A549 (cell line): ENCODE measurements around the gene PARP9. TPM values are rescaled to one million over a fixed set of nuclear protein-coding genes. Genes with fewer than 3 reads are reported as not detected.

Experiments used
- ATAC-seq, 2 experiments: fragments of 200-7000 bp in 1 of 2; fragments of >200 bp in 1 of 2; cut with Nextera tagmentation in 1 of 2; cut with Tn5 transposase in 1 of 2; 3 replicates each; pipeline versions ENCODE4 v1.8.0 to v1.9.1; 2018 to 2020; ENCODE audit warnings: mild to moderate bottlenecking in 1 of 2, moderate library complexity in 1 of 2
- CTCF ChIA-PET: fragments of 300-600 bp; sonication (Branson Sonifier 250); formaldehyde crosslinking; extraction: SDS; loops from one replicate; lab custom pipeline; 2021; ENCODE audit warnings: antibody characterized with exemption, inconsistent platforms; lab: Yijun Ruan, JAX
- POLR2A ChIA-PET: fragments of 350-600 bp; formaldehyde crosslinking; extraction: SDS; loops from one replicate; lab custom pipeline; 2021; ENCODE audit warnings: antibody characterized with exemption, inconsistent platforms; lab: Yijun Ruan, JAX
- DNase-seq, 2 experiments: peaks; one replicate each; pipeline versions ENCODE4 v3.0.0 to v3.0.0-alpha.2; 2011 to 2016; ENCODE audit warnings: low read depth in 1 of 2, low spot score in 1 of 2
- FAIRE-seq: peaks from 2 replicates; lab custom pipeline; 2011; peaks lifted over from hg19 to GRCh38; lab: Jason Lieb, UNC
- H3K27ac ChIP-seq, 2 experiments: fragments of >200 bp; sonication (Bioruptor Twin); formaldehyde crosslinking; 3 replicates each; pipeline ENCODE4 v1.5.1; 2016 to 2017
- H3K4me1 ChIP-seq: fragments of >200 bp; sonication (Bioruptor Twin); formaldehyde crosslinking; 3 replicates; pipeline ENCODE4 v1.6.1; 2016
- H3K4me2 ChIP-seq: fragments of >200 bp; sonication (Bioruptor Twin); formaldehyde crosslinking; 3 replicates; pipeline ENCODE4 v1.6.1; 2016
- H3K4me3 ChIP-seq: fragments of >200 bp; sonication (Bioruptor Twin); formaldehyde crosslinking; 3 replicates; pipeline ENCODE4 v1.5.1; 2016
- H3K9me3 ChIP-seq: fragments of >200 bp; sonication (Bioruptor Twin); formaldehyde crosslinking; 3 replicates; pipeline ENCODE4 v1.6.1; 2016
- BCL3 ChIP-seq: fragments of >200 bp; sonication (Bioruptor Twin); formaldehyde crosslinking; IDR thresholded peaks from 3 replicates; pipeline ENCODE4 v1.6.1; 2016
- BHLHE40 ChIP-seq: IDR thresholded peaks from 2 replicates; pipeline ENCODE4 v1.6.1; 2012; ENCODE audit warnings: low read depth, low read length, inconsistent platforms
- CBX2 ChIP-seq: fragments of 200-600 bp; sonication (generic); IDR thresholded peaks from 2 replicates; pipeline ENCODE4 v1.6.1; 2016; ENCODE audit warnings: low read depth, mild to moderate bottlenecking, borderline replicate concordance
- CEBPB ChIP-seq, 2 experiments: fragments of >200 bp in 1 of 2; sonication (Bioruptor Twin) in 1 of 2; formaldehyde crosslinking in 1 of 2; IDR thresholded peaks; 2 replicates each; pipeline ENCODE4 v1.6.1; 2012 to 2016
- CTCF ChIP-seq: fragments of >200 bp; sonication (Bioruptor Twin); formaldehyde crosslinking; IDR thresholded peaks from 3 replicates; pipeline ENCODE4 v1.5.1; 2016
- E2F6 ChIP-seq: IDR thresholded peaks from 2 replicates; pipeline ENCODE4 v1.6.1; 2012; ENCODE audit warnings: low read depth, borderline replicate concordance
- EP300 ChIP-seq, 2 experiments: fragments of >200 bp; sonication (Bioruptor Twin); formaldehyde crosslinking; IDR thresholded peaks; 2 replicates in 1 of 2; 3 replicates in 1 of 2; pipeline ENCODE4 v1.6.1; 2016 to 2017
- ESRRA ChIP-seq: fragments of 150-350 bp; IDR thresholded peaks from 2 replicates; pipeline ENCODE4 v1.6.1; 2014; ENCODE audit warnings: mild to moderate bottlenecking, low read length, borderline replicate concordance
- FOSB ChIP-seq: fragments of 250-450 bp; sonication (Bioruptor Pico); IDR thresholded peaks from 2 replicates; pipeline ENCODE4 v1.5.0; 2020; ENCODE audit warnings: mild to moderate bottlenecking, moderate library complexity
- FOSL2 ChIP-seq, 2 experiments: fragments of 450-650 bp in 1 of 2; fragments of >200 bp in 1 of 2; sonication (Bioruptor Twin) in 1 of 2; formaldehyde crosslinking; IDR thresholded peaks; 2 replicates each; pipeline versions ENCODE4 v1.5.0 to v1.6.1; 2016 to 2020; ENCODE audit warnings: mild to moderate bottlenecking in 1 of 2, moderate library complexity in 1 of 2
- FOXS1 ChIP-seq: fragments of 250-450 bp; sonication (Bioruptor Pico); IDR thresholded peaks from 2 replicates; pipeline ENCODE4 v1.5.0; 2020; ENCODE audit warnings: mild to moderate bottlenecking, moderate library complexity
- GATA3 ChIP-seq: IDR thresholded peaks from 2 replicates; pipeline ENCODE4 v1.6.1; 2012; ENCODE audit warnings: borderline replicate concordance
- HDAC2 ChIP-seq: fragments of 200-600 bp; sonication (generic); IDR thresholded peaks from 2 replicates; pipeline ENCODE4 v1.6.1; 2016
- HES2 ChIP-seq: fragments of >200 bp; sonication (Bioruptor Twin); formaldehyde crosslinking; IDR thresholded peaks from 2 replicates; pipeline ENCODE4 v1.6.1; 2016
- HOXA7 ChIP-seq: fragments of 250-450 bp; sonication (Bioruptor Pico); IDR thresholded peaks from 2 replicates; pipeline ENCODE4 v1.5.0; 2020; ENCODE audit warnings: mild to moderate bottlenecking, moderate library complexity
- JUN ChIP-seq, 2 experiments: fragments of >200 bp; sonication (Bioruptor Twin); formaldehyde crosslinking; IDR thresholded peaks; 2 replicates in 1 of 2; 3 replicates in 1 of 2; pipeline ENCODE4 v1.6.1; 2016 to 2017
- KDM5A ChIP-seq: fragments of 200-600 bp; sonication (generic); IDR thresholded peaks from 2 replicates; pipeline ENCODE4 v1.6.1; 2016; ENCODE audit warnings: antibody characterized with exemption, mild to moderate bottlenecking
- MAX ChIP-seq: IDR thresholded peaks from 2 replicates; pipeline ENCODE4 v1.6.1; 2012
- MYC ChIP-seq: IDR thresholded peaks from 2 replicates; pipeline ENCODE4 v1.6.1; 2012; ENCODE audit warnings: mild to moderate bottlenecking, inconsistent platforms, low read length, improper control_type of control experiment, borderline replicate concordance
- NFE2L2 ChIP-seq: fragments of 150-350 bp; conservative IDR thresholded peaks from 2 replicates; pipeline ENCODE4 v1.6.1; 2014; ENCODE audit warnings: low read length
- NPAS2 ChIP-seq: fragments of 250-450 bp; sonication (Bioruptor Pico); IDR thresholded peaks from 2 replicates; pipeline ENCODE4 v1.8.0; 2022; ENCODE audit warnings: mild to moderate bottlenecking, moderate library complexity, borderline replicate concordance
- POLR2A ChIP-seq: IDR thresholded peaks from 2 replicates; pipeline ENCODE4 v1.6.1; 2012; ENCODE audit warnings: mild to moderate bottlenecking, low read length
- POLR2AphosphoS2 ChIP-seq: conservative IDR thresholded peaks from 2 replicates; pipeline ENCODE4 v1.6.1; 2012; ENCODE audit warnings: low read length, improper control_type of control experiment, inconsistent platforms
- RARB ChIP-seq: fragments of 250-450 bp; sonication (Bioruptor Pico); IDR thresholded peaks from 2 replicates; pipeline ENCODE4 v1.8.0; 2021; ENCODE audit warnings: mild to moderate bottlenecking, moderate library complexity
- RCOR1 ChIP-seq: fragments of 150-350 bp; IDR thresholded peaks from 2 replicates; pipeline ENCODE4 v1.6.1; 2014; ENCODE audit warnings: antibody characterized with exemption, low read length, low read depth
- SMC3 ChIP-seq: fragments of >200 bp; sonication (Bioruptor Twin); formaldehyde crosslinking; IDR thresholded peaks from 3 replicates; pipeline ENCODE4 v1.6.1; 2018; ENCODE audit warnings: inconsistent platforms
- SREBF2 ChIP-seq: fragments of 450-650 bp; IDR thresholded peaks from 2 replicates; pipeline ENCODE4 v1.6.1; 2014; ENCODE audit warnings: mild to moderate bottlenecking, moderate library complexity
- ZNF302 ChIP-seq: fragments of 250-450 bp; sonication (Bioruptor Pico); IDR thresholded peaks from 2 replicates; pipeline ENCODE4 v1.9.0; 2021; ENCODE audit warnings: inconsistent platforms, mild to moderate bottlenecking, moderate library complexity
- ZSCAN20 ChIP-seq: fragments of 250-450 bp; sonication (Bioruptor Pico); IDR thresholded peaks from 2 replicates; pipeline ENCODE4 v1.8.0; 2022; ENCODE audit warnings: mild to moderate bottlenecking, moderate library complexity
- WGBS: methylation state at CpG from one replicate; pipeline ENCODE4 v1.1.6; 2017; ENCODE audit errors: missing lambda C conversion rate; 5-methylcytosine and 5-hydroxymethylcytosine counted together
- polyA plus RNA-seq, 4 experiments: library from polyadenylated mRNA; depleted of rRNA in 3 of 4; stranded (reverse); fragments of >200 nt; fragmentation: RNase III in 1 of 4; extraction: RNeasy Plus Mini Kit Qiagen cat#74134 plus additional on column Dnase treatment in 1 of 4; gene quantifications; 2 replicates in 3 of 4; 3 replicates in 1 of 4; pipeline ENCODE4 v1.2.3, GENCODE V29; 2011 to 2017
- TF ChIP-seq, protein P1 (sequence below): fragments of 150-350 bp; IDR thresholded peaks from 2 replicates; pipeline ENCODE4 v1.6.1; 2014; ENCODE audit warnings: low read depth, mild to moderate bottlenecking, low read length
- TF ChIP-seq, protein P2 (sequence below): IDR thresholded peaks from 2 replicates; pipeline ENCODE4 v1.6.1; 2012
- TF ChIP-seq, protein P3 (sequence below): fragments of 250-450 bp; sonication (Bioruptor Pico); IDR thresholded peaks from 2 replicates; pipeline ENCODE4 v1.5.0; 2021; ENCODE audit warnings: mild to moderate bottlenecking, moderate library complexity, borderline replicate concordance

The PARP9 gene
- polyA plus RNA-seq, 2 of the 4 experiments (the other 2 are of a cell fraction): 4.5 to 12.6 TPM

DNA sequence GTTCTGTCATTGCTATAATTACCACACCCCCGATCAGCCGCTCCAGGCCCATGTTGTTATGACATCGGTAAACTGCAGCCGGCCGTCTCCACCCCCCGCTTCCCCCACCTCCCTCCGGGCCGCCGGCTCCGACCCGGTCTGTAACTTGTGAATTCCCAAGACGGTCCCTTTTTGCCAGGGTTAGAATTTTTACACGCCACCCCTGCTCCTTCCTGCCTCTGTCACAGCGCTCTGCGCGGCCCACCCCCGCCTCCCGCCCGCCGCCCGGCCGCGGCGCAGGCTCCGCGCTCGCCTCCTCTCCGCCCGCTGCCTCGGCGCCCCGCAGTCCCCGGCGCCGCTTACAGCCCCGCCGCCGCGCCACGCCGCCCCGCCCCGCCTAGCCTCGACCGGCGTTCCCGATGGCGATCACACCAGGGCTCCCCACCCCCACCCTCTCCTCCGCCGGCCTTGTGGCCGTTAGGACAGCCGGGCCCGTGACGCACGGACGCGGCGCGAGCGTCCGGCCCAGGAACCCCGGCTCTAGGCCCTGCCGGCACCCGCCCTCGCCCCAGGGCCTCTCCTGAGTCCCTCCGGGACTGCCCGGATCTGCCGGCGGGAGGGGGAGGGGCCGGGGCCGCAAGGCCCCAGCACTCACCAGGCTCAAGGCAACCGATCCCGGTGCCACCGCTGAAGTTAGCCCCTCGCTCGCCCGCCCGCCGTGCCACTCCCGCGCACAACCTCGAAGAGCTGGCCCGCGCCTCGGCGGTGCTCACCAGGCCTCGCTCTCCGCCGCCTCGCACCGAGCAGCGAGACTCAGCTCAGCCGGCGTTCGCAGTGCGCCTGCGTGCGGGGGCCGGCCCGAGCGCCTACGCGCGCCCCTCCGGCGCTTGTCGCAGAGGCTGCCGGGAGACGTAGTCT, 49.7 kb downstream of the PARP9 start, which contains the start of gene KPNA1:
Gene KPNA1 (minus strand): TSS at position 817 of the 897 bp plus-strand sequence. CDS start 18,374 bp downstream, outside the sequence.
- POLR2A ChIA-PET: interaction anchor here (0.7 to 1.1 kb wide), 9 partner anchors 9 to 165 kb away, joined by 3 to 9 read pairs (median 4); partner anchors contain the start of genes DTX3L, PARP9 and WDR5B
- peak; percentile 88 to 90 for DNase-seq
- peaks cover 35% of the 10 kb centered on the region; the same call in 2 of the 3 replicates for H3K4me1 ChIP-seq
- peak within 1 kb of the TSS; percentile 91 to 100 for H3K27ac ChIP-seq
- ATAC-seq: peak; percentile 94 to 98
- CTCF ChIA-PET: interaction anchor here (0.9 to 1.4 kb wide), 2 partner anchors 56 to 130 kb away, joined by 3 read pairs; partner anchors contain the start of gene FAM162A
- no peaks in the 10 kb centered on the region for H3K9me3 ChIP-seq
- under 1% methylated on average over 22 of the region's 109 CpGs for WGBS
- H3K4me2 ChIP-seq: peak within 1 kb of the TSS; percentile 92
- H3K4me3 ChIP-seq: peak within 1 kb of the TSS; percentile 72
- no peak for FAIRE-seq
- TF ChIP-seq POLR2AphosphoS2 (no peak), ESRRA (no peak), NPAS2 (CRISPR knock-in tag) (no peak), FOXS1 (no peak), MYC (no peak), RCOR1 (no peak), BCL3 (peak; percentile 89; the same call in 2 of the 3 replicates), SREBF2 (no peak), SMC3 (no peak), CTCF (no peak), NFE2L2 (no peak), JUN (IDR thresholded peaks at IDR 0.05) (peak in 1 of 2 experiments; percentile 90; a peak in 3 of 5 replicates), GATA3 (no peak), HES2 (no peak), MAX (peak; percentile 74; the same call in 1 of the 2 replicates), HDAC2 (no peak), KDM5A (no peak), E2F6 (peak; percentile 80; the same call in 1 of the 2 replicates), ZSCAN20 (no peak), POLR2A (peak; percentile 93), CBX2 (no peak), BHLHE40 (no peak), RARB (CRISPR knock-in tag) (no peak), FOSL2 (IDR thresholded peaks at IDR 0.05) (no peak), FOSL2 (CRISPR knock-in tag; IDR thresholded peaks at IDR 0.05) (no peak), ZNF302 (CRISPR knock-in tag) (no peak), FOSB (CRISPR knock-in tag) (no peak), EP300 (IDR thresholded peaks at IDR 0.05) (no peak), HOXA7 (no peak), CEBPB (IDR thresholded peaks at IDR 0.05) (no peak; a peak in 1 of 4 replicates)
- TF ChIP-seq, protein P1, sequence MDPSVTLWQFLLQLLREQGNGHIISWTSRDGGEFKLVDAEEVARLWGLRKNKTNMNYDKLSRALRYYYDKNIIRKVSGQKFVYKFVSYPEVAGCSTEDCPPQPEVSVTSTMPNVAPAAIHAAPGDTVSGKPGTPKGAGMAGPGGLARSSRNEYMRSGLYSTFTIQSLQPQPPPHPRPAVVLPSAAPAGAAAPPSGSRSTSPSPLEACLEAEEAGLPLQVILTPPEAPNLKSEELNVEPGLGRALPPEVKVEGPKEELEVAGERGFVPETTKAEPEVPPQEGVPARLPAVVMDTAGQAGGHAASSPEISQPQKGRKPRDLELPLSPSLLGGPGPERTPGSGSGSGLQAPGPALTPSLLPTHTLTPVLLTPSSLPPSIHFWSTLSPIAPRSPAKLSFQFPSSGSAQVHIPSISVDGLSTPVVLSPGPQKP: no peak
- TF ChIP-seq, protein P2, sequence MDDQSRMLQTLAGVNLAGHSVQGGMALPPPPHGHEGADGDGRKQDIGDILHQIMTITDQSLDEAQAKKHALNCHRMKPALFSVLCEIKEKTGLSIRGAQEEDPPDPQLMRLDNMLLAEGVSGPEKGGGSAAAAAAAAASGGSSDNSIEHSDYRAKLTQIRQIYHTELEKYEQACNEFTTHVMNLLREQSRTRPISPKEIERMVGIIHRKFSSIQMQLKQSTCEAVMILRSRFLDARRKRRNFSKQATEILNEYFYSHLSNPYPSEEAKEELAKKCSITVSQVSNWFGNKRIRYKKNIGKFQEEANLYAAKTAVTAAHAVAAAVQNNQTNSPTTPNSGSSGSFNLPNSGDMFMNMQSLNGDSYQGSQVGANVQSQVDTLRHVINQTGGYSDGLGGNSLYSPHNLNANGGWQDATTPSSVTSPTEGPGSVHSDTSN: 0 out of 2 replicates have a peak, but pooled peaks have one; percentile 18
- TF ChIP-seq, protein P3, sequence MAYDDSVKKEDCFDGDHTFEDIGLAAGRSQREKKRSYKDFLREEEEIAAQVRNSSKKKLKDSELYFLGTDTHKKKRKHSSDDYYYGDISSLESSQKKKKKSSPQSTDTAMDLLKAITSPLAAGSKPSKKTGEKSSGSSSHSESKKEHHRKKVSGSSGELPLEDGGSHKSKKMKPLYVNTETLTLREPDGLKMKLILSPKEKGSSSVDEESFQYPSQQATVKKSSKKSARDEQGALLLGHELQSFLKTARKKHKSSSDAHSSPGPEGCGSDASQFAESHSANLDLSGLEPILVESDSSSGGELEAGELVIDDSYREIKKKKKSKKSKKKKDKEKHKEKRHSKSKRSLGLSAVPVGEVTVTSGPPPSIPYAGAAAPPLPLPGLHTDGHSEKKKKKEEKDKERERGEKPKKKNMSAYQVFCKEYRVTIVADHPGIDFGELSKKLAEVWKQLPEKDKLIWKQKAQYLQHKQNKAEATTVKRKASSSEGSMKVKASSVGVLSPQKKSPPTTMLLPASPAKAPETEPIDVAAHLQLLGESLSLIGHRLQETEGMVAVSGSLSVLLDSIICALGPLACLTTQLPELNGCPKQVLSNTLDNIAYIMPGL (CRISPR knock-in tag): peak; percentile 92; the same call in 1 of the 2 replicates
